GM12878 (cell line): ENCODE measurements around the gene CBY3. TPM values are rescaled to one million over a fixed set of nuclear protein-coding genes. Genes with fewer than 3 reads are reported as not detected.

Experiments used
- ATAC-seq: fragments of 200-7000 bp; cut with Tn5 transposase; 3 replicates; pipeline ENCODE4 v1.9.1; 2020; ENCODE audit warnings: mild to moderate bottlenecking, moderate library complexity
- BruUV-seq: library from RNA; stranded (reverse); fragments of 400-500 nt; replicated peaks from 2 replicates; lab custom pipeline; 2021; lab: Mats Ljungman, UMichigan
- CTCF ChIA-PET: fragments of 300-600 bp; sonication (Branson Sonifier 250); formaldehyde crosslinking; extraction: SDS; loops from one replicate; lab custom pipeline; 2021; ENCODE audit warnings: inconsistent platforms; lab: Yijun Ruan, JAX
- POLR2A ChIA-PET: fragments of 350-600 bp; formaldehyde crosslinking; extraction: SDS; loops from one replicate; lab custom pipeline; 2021; ENCODE audit warnings: inconsistent platforms; lab: Charles Lee
- RAD21 ChIA-PET: fragments of 300-600 bp; sonication (Branson Sonifier 250); formaldehyde crosslinking; loops from one replicate; lab custom pipeline; 2023; ENCODE audit warnings: antibody characterized with exemption; ENCODE audit not compliant: unreplicated experiment; lab: Charles Lee
- SMC1A ChIA-PET: fragments of 300-600 bp; sonication (Branson Sonifier 250); formaldehyde crosslinking; loops from one replicate; lab custom pipeline; 2023; ENCODE audit not compliant: unreplicated experiment, uncharacterized antibody; lab: Charles Lee
- DNase-seq: peaks from one replicate; pipeline ENCODE4 v3.0.0-alpha.2; 2011; ENCODE audit warnings: low read depth, low spot score
- FAIRE-seq: peaks from 3 replicates; lab custom pipeline; 2011; peaks lifted over from hg19 to GRCh38; lab: Jason Lieb, UNC
- H2AFZ ChIP-seq: 2 replicates; pipeline ENCODE4 v1.6.0; 2011; ENCODE audit warnings: low read depth, low read length, control low read depth; ENCODE audit not compliant: control insufficient read depth
- H3K27ac ChIP-seq: 2 replicates; pipeline ENCODE4 v1.5.1; 2011; ENCODE audit warnings: control low read depth; ENCODE audit not compliant: control insufficient read depth, insufficient read depth
- H3K27me3 ChIP-seq, 2 experiments: replicated peaks in 1 of 2; 2 replicates each; pipeline versions ENCODE4 v1.6.0 to v1.6.1; 2011; ENCODE audit warnings: low read length in 1 of 2; ENCODE audit not compliant: control insufficient read depth in 2 of 2, insufficient read depth in 2 of 2
- H3K36me3 ChIP-seq, 2 experiments: 2 replicates each; pipeline ENCODE4 v1.5.1; 2011; ENCODE audit warnings: low read length in 1 of 2; ENCODE audit not compliant: control insufficient read depth in 2 of 2, insufficient read depth in 2 of 2
- H3K4me1 ChIP-seq: 2 replicates; pipeline ENCODE4 v1.6.1; 2011; ENCODE audit warnings: mild to moderate bottlenecking, low read length, moderate library complexity, mixed read lengths; ENCODE audit not compliant: control insufficient read depth, insufficient read depth
- H3K4me2 ChIP-seq: 2 replicates; pipeline ENCODE4 v1.6.0; 2011; ENCODE audit warnings: control low read depth; ENCODE audit not compliant: control insufficient read depth, insufficient read depth
- H3K4me3 ChIP-seq: fragments of 200-600 bp; sonication (generic); 2 replicates; pipeline ENCODE4 v1.5.1; 2016
- H3K79me2 ChIP-seq: 2 replicates; pipeline ENCODE4 v1.6.0; 2011; ENCODE audit warnings: low read length; ENCODE audit not compliant: control insufficient read depth, insufficient read depth
- H3K9ac ChIP-seq: 2 replicates; pipeline ENCODE4 v1.8.0; 2011; ENCODE audit warnings: low read length, control low read depth, mixed read lengths; ENCODE audit not compliant: control insufficient read depth, insufficient read depth
- H3K9me3 ChIP-seq: replicated peaks from 3 replicates; pipeline ENCODE4 v1.5.1; 2011; ENCODE audit warnings: mild to moderate bottlenecking, low read length; ENCODE audit not compliant: control insufficient read depth, insufficient read depth
- H4K20me1 ChIP-seq: 2 replicates; pipeline ENCODE4 v1.6.0; 2011; ENCODE audit not compliant: control insufficient read depth, insufficient read depth
- CREM ChIP-seq: IDR thresholded peaks from 2 replicates; pipeline ENCODE4 v1.6.1; 2014; ENCODE audit warnings: antibody characterized with exemption, low read depth
- DPF2 ChIP-seq: fragments of 450-650 bp; IDR thresholded peaks from 2 replicates; pipeline ENCODE4 v1.6.1; 2017; ENCODE audit warnings: mild to moderate bottlenecking
- EED ChIP-seq: sonication (generic); IDR thresholded peaks from 2 replicates; pipeline ENCODE4 v1.6.1; 2016; ENCODE audit warnings: antibody characterized with exemption, low read depth
- FOS ChIP-seq: IDR thresholded peaks from 3 replicates; pipeline ENCODE4 v1.6.1; 2011; ENCODE audit warnings: borderline replicate concordance; ENCODE audit not compliant: insufficient read length; ENCODE audit errors: extremely low read depth
- GABPA ChIP-seq: IDR thresholded peaks from 2 replicates; pipeline ENCODE4 v1.6.1; 2014; ENCODE audit warnings: antibody characterized with exemption, low read depth, mild to moderate bottlenecking, inconsistent platforms
- KLF5 ChIP-seq: fragments of 450-650 bp; IDR thresholded peaks from 2 replicates; pipeline ENCODE4 v1.6.1; 2014; ENCODE audit warnings: mild to moderate bottlenecking; ENCODE audit not compliant: partially characterized antibody
- NR2C2 ChIP-seq: IDR thresholded peaks from 2 replicates; pipeline ENCODE4 v1.6.1; 2011; ENCODE audit warnings: borderline replicate concordance, low read depth; ENCODE audit not compliant: control insufficient read depth, insufficient read length
- POLR2A ChIP-seq: IDR thresholded peaks from 2 replicates; pipeline ENCODE4 v1.6.1; 2011; ENCODE audit warnings: low read depth, mild to moderate bottlenecking, low read length
- SP1 ChIP-seq: IDR thresholded peaks from one replicate; pipeline ENCODE4 v1.6.1; 2011; ENCODE audit warnings: low read depth, low read length
- SREBF1 ChIP-seq: IDR thresholded peaks from 2 replicates; pipeline ENCODE4 v1.6.1; 2012; ENCODE audit warnings: mild to moderate bottlenecking, low read length
- TAF1 ChIP-seq: IDR thresholded peaks from 2 replicates; pipeline ENCODE4 v1.6.1; 2011; ENCODE audit warnings: mild to moderate bottlenecking, low read depth, low read length, borderline replicate concordance
- USF2 ChIP-seq: IDR thresholded peaks from 2 replicates; pipeline ENCODE4 v1.6.1; 2011; ENCODE audit warnings: low read depth, low read length, improper control_type of control experiment, borderline replicate concordance
- WRNIP1 ChIP-seq: IDR thresholded peaks from 2 replicates; pipeline ENCODE4 v1.6.1; 2011; ENCODE audit warnings: low read depth, low read length, improper control_type of control experiment, borderline replicate concordance
- ZNF274 ChIP-seq: IDR thresholded peaks from one replicate; pipeline ENCODE4 v1.8.0; 2011; ENCODE audit not compliant: insufficient read length, insufficient read depth
- WGBS: methylation state at CpG from one replicate; pipeline ENCODE4 v1.1.6; 2016; ENCODE audit warnings: low lambda C conversion rate; ENCODE audit not compliant: insufficient replicate concordance, insufficient coverage; ENCODE audit errors: missing lambda C conversion rate; 5-methylcytosine and 5-hydroxymethylcytosine counted together
- in situ Hi-C: fragments of 300-500 bp; cut with MboI; formaldehyde crosslinking; loops from 9 replicates; pipeline ENCODE4 v1.14.3; 2018; ENCODE audit warnings: mixed read lengths
- intact Hi-C: fragments of 100-400 bp; cut with micrococcal nuclease; formaldehyde crosslinking; loops from one replicate; pipeline ENCODE4 v1.14.2; 2022; ENCODE audit not compliant: unreplicated experiment
- polyA plus RNA-seq, 11 experiments: library from polyadenylated mRNA; depleted of rRNA in 4 of 11; unstranded in 6 of 11; stranded (reverse) in 5 of 11; fragments of >200 nt; fragmentation: Nextera tagmentation in 4 of 11; fragmentation: Illumina TruSeq in 1 of 11; extraction: Ambion mirVana in 4 of 11; extraction: Trizol in 1 of 11; gene quantifications; 1 replicate in 1 of 11; 2 replicates in 10 of 11; pipeline versions ENCODE4 v1.2.1 to v1.2.3, GENCODE V29; 2011 to 2016; ENCODE audit warnings: inconsistent platforms in 2 of 11, missing spikeins in 2 of 11, low read depth in 1 of 11
- total RNA-seq, 4 experiments: library from RNA; depleted of rRNA in 3 of 4; stranded (reverse); fragments of >200 nt in 3 of 4; fragmentation: Illumina TruSeq in 1 of 4; extraction: Trizol in 1 of 4; gene quantifications; 2 replicates each; pipeline versions ENCODE4 v1.2.1 to v1.2.3, GENCODE V29; 2013 to 2021
- TF ChIP-seq, protein P1 (sequence below): fragments of 450-650 bp; IDR thresholded peaks from 2 replicates; pipeline ENCODE4 v1.6.1; 2016; ENCODE audit warnings: mild to moderate bottlenecking
- TF ChIP-seq, protein P2 (sequence below), 3 experiments: IDR thresholded peaks in 2 of 3; conservative IDR thresholded peaks in 1 of 3; 2 replicates each; pipeline ENCODE4 v1.5.1; 2011; ENCODE audit warnings: low read depth in 3 of 3, low read length in 3 of 3, mild to moderate bottlenecking in 3 of 3, control low read depth in 2 of 3, moderate library complexity in 2 of 3, inconsistent platforms in 1 of 3, mixed read lengths in 1 of 3; ENCODE audit not compliant: control insufficient read depth in 2 of 3, insufficient read depth in 1 of 3; ENCODE audit errors: extremely low read depth in 1 of 3

CBY3 gene
- total and polyA plus RNA-seq, 10 of the 15 experiments (the other 5 are each of a cell fraction or from before 2014, with no cell fraction given): 0.10 to 1.2 (median 0.47) TPM; not detected in 5

GRCh38 chr5:179720222-179720621 lies 39.4 kb upstream of the CBY3 start (continued):
- TF ChIP-seq EED: no peak
- no peak for TF ChIP-seq CREM
- no peak for TF ChIP-seq DPF2
- no peak for TF ChIP-seq USF2
- no peak for TF ChIP-seq SP1
- no peak for TF ChIP-seq GABPA
- TF ChIP-seq TAF1: no peak

DNA sequence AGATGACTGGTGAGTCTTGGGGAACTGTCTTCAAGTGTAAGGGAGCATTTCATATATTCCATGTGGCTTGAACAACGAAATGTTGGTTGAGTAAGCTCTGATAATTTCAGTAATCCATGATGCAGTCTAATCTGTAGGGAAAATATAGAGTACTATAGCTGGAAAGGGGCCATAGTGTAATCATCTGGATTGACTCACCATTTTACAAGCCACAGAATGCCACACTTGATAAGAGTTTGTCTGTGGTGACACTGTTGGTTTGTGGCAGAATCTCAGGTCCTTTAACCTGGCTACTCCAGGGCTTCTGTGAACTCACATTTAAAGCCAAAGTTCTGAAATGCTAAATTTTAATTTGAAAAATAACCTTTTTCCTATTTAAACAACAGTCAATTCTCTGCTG lies 35.5 kb upstream of the CBY3 start:
- ChIA-PET SMC1A (no interaction called here), RAD21 (interaction anchor here (0.9 kb wide), 1 partner anchor 22 kb away, joined by 3 read pairs; no protein-coding TSS in a partner anchor), CTCF (interaction anchor here (1.1 kb wide), 2 partner anchors 47 to 101 kb away, joined by 3 read pairs; no protein-coding TSS in a partner anchor), POLR2A (interaction anchor here (1.5 kb wide), 1 partner anchor 11 kb away, joined by 4 read pairs; no protein-coding TSS in a partner anchor)
- H3K9me3 ChIP-seq: no peaks in the 10 kb centered on the region
- no peak for FAIRE-seq
- ATAC-seq: no peak
- intact Hi-C loops (no loop called here), in situ Hi-C loops (no loop called here)
- no peaks in the 10 kb centered on the region for H3K27me3 ChIP-seq
- H3K27ac ChIP-seq: no peak overlapping the region
- 45% methylated on average over 1 of the region's 1 CpG for WGBS
- no peak overlapping the region for H3K4me2 ChIP-seq
- no peak overlapping the region for H3K9ac ChIP-seq
- H3K4me3 ChIP-seq: no peak overlapping the region
- TF ChIP-seq NR2C2 (no peak), POLR2A (no peak), KLF5 (no peak), FOS (no peak), ZNF274 (no peak), WRNIP1 (no peak), SREBF1 (no peak)
- TF ChIP-seq, protein P1, sequence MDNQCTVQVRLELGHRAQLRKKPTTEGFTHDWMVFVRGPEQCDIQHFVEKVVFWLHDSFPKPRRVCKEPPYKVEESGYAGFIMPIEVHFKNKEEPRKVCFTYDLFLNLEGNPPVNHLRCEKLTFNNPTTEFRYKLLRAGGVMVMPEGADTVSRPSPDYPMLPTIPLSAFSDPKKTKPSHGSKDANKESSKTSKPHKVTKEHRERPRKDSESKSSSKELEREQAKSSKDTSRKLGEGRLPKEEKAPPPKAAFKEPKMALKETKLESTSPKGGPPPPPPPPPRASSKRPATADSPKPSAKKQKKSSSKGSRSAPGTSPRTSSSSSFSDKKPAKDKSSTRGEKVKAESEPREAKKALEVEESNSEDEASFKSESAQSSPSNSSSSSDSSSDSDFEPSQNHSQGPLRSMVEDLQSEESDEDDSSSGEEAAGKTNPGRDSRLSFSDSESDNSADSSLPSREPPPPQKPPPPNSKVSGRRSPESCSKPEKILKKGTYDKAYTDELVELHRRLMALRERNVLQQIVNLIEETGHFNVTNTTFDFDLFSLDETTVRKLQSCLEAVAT: no peak
- TF ChIP-seq, protein P2, sequence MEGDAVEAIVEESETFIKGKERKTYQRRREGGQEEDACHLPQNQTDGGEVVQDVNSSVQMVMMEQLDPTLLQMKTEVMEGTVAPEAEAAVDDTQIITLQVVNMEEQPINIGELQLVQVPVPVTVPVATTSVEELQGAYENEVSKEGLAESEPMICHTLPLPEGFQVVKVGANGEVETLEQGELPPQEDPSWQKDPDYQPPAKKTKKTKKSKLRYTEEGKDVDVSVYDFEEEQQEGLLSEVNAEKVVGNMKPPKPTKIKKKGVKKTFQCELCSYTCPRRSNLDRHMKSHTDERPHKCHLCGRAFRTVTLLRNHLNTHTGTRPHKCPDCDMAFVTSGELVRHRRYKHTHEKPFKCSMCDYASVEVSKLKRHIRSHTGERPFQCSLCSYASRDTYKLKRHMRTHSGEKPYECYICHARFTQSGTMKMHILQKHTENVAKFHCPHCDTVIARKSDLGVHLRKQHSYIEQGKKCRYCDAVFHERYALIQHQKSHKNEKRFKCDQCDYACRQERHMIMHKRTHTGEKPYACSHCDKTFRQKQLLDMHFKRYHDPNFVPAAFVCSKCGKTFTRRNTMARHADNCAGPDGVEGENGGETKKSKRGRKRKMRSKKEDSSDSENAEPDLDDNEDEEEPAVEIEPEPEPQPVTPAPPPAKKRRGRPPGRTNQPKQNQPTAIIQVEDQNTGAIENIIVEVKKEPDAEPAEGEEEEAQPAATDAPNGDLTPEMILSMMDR (IDR thresholded peaks at IDR 0.05 in 2 of 3, conservative IDR thresholded peaks at IDR 0.05 in 1 of 3; ENCODE audit: control insufficient read depth in 2 of 3, extremely low read depth in 1 of 3, insufficient read depth in 1 of 3, low read depth in 3 of 3, low read length in 3 of 3): no peak
- H2AFZ ChIP-seq: no peak overlapping the region
- no peak for DNase-seq
- peaks cover 6 to 44% of the 10 kb centered on the region in 2 experiments for H3K36me3 ChIP-seq
- no peaks in the 10 kb centered on the region; the same call in 1 of the 2 replicates for H4K20me1 ChIP-seq
- no peaks in the 10 kb centered on the region; the same call in none of the 2 replicates for H3K79me2 ChIP-seq
- H3K4me1 ChIP-seq: no peaks in the 10 kb centered on the region
- BruUV-seq: no TSS peak
